AML-193 (cell line): ENCODE measurements around the gene DOK1.

ENCODE experiments used
- DNase-seq, 2 experiments: peaks; one replicate each; lab custom pipeline; 2025; lab: John Stamatoyannopoulos, UW

DOK1 gene

GRCh38 chr2:74602586-74603281, 48.2 kb downstream of the DOK1 start:
- no peak for DNase-seq

DNA sequence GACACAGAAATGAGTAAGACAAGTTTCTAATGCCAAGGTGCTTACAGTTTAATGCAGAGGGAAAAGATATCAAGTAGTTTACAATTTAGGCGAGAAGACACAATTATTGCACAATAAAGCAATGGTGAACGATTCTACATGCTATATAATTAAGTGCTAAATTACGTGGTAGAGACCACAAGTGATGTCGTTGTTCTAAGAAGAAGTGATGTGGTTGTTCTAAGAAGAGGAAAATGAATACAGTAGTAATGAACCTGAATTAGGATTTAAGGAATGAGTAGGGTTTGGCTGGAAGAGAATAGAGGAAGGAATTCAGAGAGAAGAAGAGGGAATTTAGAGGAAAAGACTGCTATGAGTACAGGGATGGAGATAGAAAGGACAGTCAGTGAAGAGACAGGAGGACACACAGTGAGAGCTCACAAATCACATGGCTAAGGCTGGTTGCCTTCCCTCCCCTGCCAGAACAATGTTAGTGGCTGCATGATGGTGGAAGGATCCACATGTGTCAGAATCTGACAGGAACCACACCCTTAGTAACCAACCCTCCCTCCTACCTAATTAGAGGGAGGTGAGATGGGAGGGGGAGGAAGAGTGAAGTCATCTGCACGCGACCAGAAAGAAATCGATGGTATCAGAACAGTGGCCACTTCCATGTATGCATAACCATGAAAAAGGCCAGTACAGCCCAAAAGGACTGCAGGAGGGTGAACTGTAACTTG, 48.9 kb downstream of the DOK1 start:
- DNase-seq = no peak

DNA sequence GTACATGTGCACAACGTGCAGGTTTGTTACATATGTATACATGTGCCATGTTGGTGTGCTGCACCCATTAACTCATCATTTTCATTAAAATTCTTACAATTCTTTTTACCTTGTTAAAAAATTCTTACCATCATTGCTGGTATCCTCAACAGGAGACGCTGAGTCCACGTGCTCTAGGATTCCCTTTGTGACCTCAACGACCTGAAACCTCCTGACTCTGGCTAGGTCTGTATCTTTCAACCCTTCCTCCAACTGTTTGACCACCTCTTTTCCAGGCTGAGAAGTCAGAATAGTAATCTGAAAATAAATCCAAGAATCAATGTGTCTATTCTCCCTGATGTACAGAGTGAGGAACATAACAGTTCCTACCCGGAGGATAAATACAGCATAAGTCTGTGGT, 52.4 kb downstream of the DOK1 start:
- no peak for DNase-seq
